Esophagus (tissue), 2 donors: ENCODE data around the gene HS3ST3A1. TPM values are rescaled to one million over a fixed set of nuclear protein-coding genes. Genes with fewer than 3 reads are reported as not detected.

Experiments
- H3K27ac ChIP-seq, 2 donors: one replicate each; pipeline ENCODE4 v1.5.1; 2013; ENCODE audit warnings: low read depth in 2 of 2, mild to moderate bottlenecking in 2 of 2, inconsistent platforms in 1 of 2, low read length in 1 of 2, moderate library complexity in 1 of 2
- H3K27me3 ChIP-seq, 2 donors: one replicate each; pipeline ENCODE4 v1.6.1; 2013; ENCODE audit warnings: low read length in 2 of 2, control low read depth in 1 of 2, mild to moderate bottlenecking in 1 of 2; ENCODE audit not compliant: insufficient read depth in 2 of 2, control insufficient read depth in 1 of 2
- H3K36me3 ChIP-seq, 2 donors: one replicate each; pipeline ENCODE4 v1.6.1; 2013; ENCODE audit warnings: low read length in 1 of 2; ENCODE audit not compliant: control insufficient read depth in 2 of 2, insufficient read depth in 2 of 2
- H3K4me1 ChIP-seq, 2 donors: one replicate each; pipeline ENCODE4 v1.6.1; 2013; ENCODE audit warnings: low read length in 1 of 2; ENCODE audit not compliant: control insufficient read depth in 2 of 2, insufficient read depth in 2 of 2
- H3K4me3 ChIP-seq, 2 donors: one replicate each; pipeline ENCODE4 v1.5.1; 2013; ENCODE audit warnings: low read length in 2 of 2, mild to moderate bottlenecking in 2 of 2, low read depth in 1 of 2, moderate library complexity in 1 of 2
- H3K9me3 ChIP-seq, 2 donors: one replicate each; pipeline ENCODE4 v1.6.1; 2013; ENCODE audit warnings: mild to moderate bottlenecking in 2 of 2, low read depth in 1 of 2, low read length in 1 of 2, moderate library complexity in 1 of 2; ENCODE audit not compliant: control insufficient read depth in 2 of 2, insufficient read depth in 1 of 2
- WGBS, 2 donors: extraction: QIAGEN DNeasy Blood & Tissue Kit; methylation state at CpG; one replicate each; pipeline ENCODE4 v1.1.7; 2013; 5-methylcytosine and 5-hydroxymethylcytosine counted together
- polyA plus RNA-seq, 2 donors: library from polyadenylated mRNA; stranded (reverse); fragments of 200-250 nt; gene quantifications; one replicate each; pipeline ENCODE4 v1.2.3, GENCODE V29; 2013
- donor health status: healthy with polysubstance abuse.
- donor health status: Bipolar disorder and iron deficiency.

HS3ST3A1 gene
- polyA plus RNA-seq, 2 donors, result 1.7 to 5.8 TPM

GRCh38 chr17:13474073-13474800 is 127.5 kb downstream of the HS3ST3A1 start:
- WGBS, 2 donors, result 75 to 76% methylated on average over 10 of the region's 10 CpGs
- Histone ChIP-seq H3K9me3 (no peaks in the 10 kb centered on the region), H3K36me3 (no peaks in the 10 kb centered on the region), H3K4me1 (peaks cover 0 to 3% of the 10 kb centered on the region in 2 donors), H3K27ac (no peak overlapping the region), H3K4me3 (no peak overlapping the region), H3K27me3 (no peaks in the 10 kb centered on the region)

- Histone ChIP-seq H3K27ac (no peak overlapping the region), H3K4me3 (no peak overlapping the region), H3K9me3 (no peaks in the 10 kb centered on the region), H3K4me1 (no peaks in the 10 kb centered on the region), H3K27me3 (no peaks in the 10 kb centered on the region), H3K36me3 (no peaks in the 10 kb centered on the region)
- 68 to 81% methylated on average over 3 of the region's 3 CpGs for WGBS, 2 donors
Observed at GRCh38 chr17:13465678-13466077, 136.1 kb downstream of the HS3ST3A1 start.

GRCh38 chr17:13462673-13463124 is 139.0 kb downstream of the HS3ST3A1 start:
- peaks cover 0 to 2% of the 10 kb centered on the region in 2 donors for H3K27me3 ChIP-seq
- no peaks in the 10 kb centered on the region for H3K4me1 ChIP-seq
- no peaks in the 10 kb centered on the region for H3K9me3 ChIP-seq
- no peak overlapping the region for H3K4me3 ChIP-seq
- WGBS, 2 donors, result 76 to 81% methylated on average over 8 of the region's 8 CpGs
- no peak overlapping the region for H3K27ac ChIP-seq
- H3K36me3 ChIP-seq, result no peaks in the 10 kb centered on the region

- Histone ChIP-seq H3K4me3 (no peak overlapping the region), H3K27ac (no peak overlapping the region), H3K27me3 (peaks cover 0 to 2% of the 10 kb centered on the region in 2 donors), H3K36me3 (no peaks in the 10 kb centered on the region), H3K9me3 (no peaks in the 10 kb centered on the region), H3K4me1 (no peaks in the 10 kb centered on the region)
- WGBS, 2 donors, result 65 to 68% methylated on average over 1 of the region's 1 CpG
Observed at GRCh38 chr17:13462146-13462545, 139.6 kb downstream of the HS3ST3A1 start.

- Histone ChIP-seq H3K27ac (no peak overlapping the region), H3K36me3 (no peaks in the 10 kb centered on the region), H3K27me3 (peaks cover 0 to 2% of the 10 kb centered on the region in 2 donors), H3K4me1 (no peaks in the 10 kb centered on the region), H3K4me3 (no peak overlapping the region), H3K9me3 (no peaks in the 10 kb centered on the region)
- 61 to 63% methylated on average over 3 of the region's 3 CpGs for WGBS, 2 donors
Observed at GRCh38 chr17:13460261-13461000, 141.3 kb downstream of the HS3ST3A1 start.

GRCh38 chr17:13457783-13458182 is 143.9 kb downstream of the HS3ST3A1 start:
- H3K27me3 ChIP-seq, result peaks cover 0 to 2% of the 10 kb centered on the region in 2 donors

More at GRCh38 chr17:13457783-13458182, 143.9 kb downstream of the HS3ST3A1 start:
- Histone ChIP-seq H3K4me3 (no peak overlapping the region), H3K4me1 (no peaks in the 10 kb centered on the region), H3K36me3 (no peaks in the 10 kb centered on the region), H3K9me3 (no peaks in the 10 kb centered on the region), H3K27ac (no peak overlapping the region)
- 67 to 77% methylated on average over 3 of the region's 3 CpGs for WGBS, 2 donors
